HUES6 (cell line): Measurements from ENCODE around the gene CGB2.
A peak's percentile ranks its signal among the peaks of the same experiment; 100 is the strongest.
"Not testable (repeated sequence)": the region's sequence is repeated elsewhere in the genome, so short reads cannot be mapped to it uniquely, and the experiment has no call there.

Experiments
- H3K27ac ChIP-seq: 2 replicates; pipeline ENCODE4 v1.7.0; 2013; ENCODE audit warnings: low read depth, mild to moderate bottlenecking, low read length, inconsistent platforms
- H3K27me3 ChIP-seq: 2 replicates; pipeline ENCODE4 v1.6.1; 2013; ENCODE audit warnings: low read length; ENCODE audit not compliant: control insufficient read depth, insufficient read depth
- H3K36me3 ChIP-seq: 2 replicates; pipeline ENCODE4 v1.6.1; 2013; ENCODE audit warnings: low read length; ENCODE audit not compliant: control insufficient read depth, insufficient read depth
- H3K4me1 ChIP-seq: 2 replicates; pipeline ENCODE4 v1.6.1; 2013; ENCODE audit warnings: low read length; ENCODE audit not compliant: control insufficient read depth, insufficient read depth
- H3K4me3 ChIP-seq: 2 replicates; pipeline ENCODE4 v1.5.1; 2013; ENCODE audit warnings: low read depth, low read length
- H3K9ac ChIP-seq: one replicate; pipeline ENCODE4 v1.6.1; 2013; ENCODE audit warnings: mild to moderate bottlenecking, low read length
- H3K9me3 ChIP-seq: 2 replicates; pipeline ENCODE4 v1.6.1; 2013; ENCODE audit warnings: low read depth, low read length; ENCODE audit not compliant: control insufficient read depth, insufficient read depth

Gene CGB2

GRCh38 chr19:49039736-49040135 is 8.0 kb downstream of the CGB2 start:
- H3K9me3 ChIP-seq, H3K4me3 ChIP-seq, H3K9ac ChIP-seq, H3K27me3 ChIP-seq, H3K27ac ChIP-seq, H3K4me1 ChIP-seq, H3K36me3 ChIP-seq: not testable (repeated sequence)

GRCh38 chr19:49042177-49042576 is 10.5 kb downstream of the CGB2 start:
- Histone ChIP-seq H3K9me3 (no peaks in the 10 kb centered on the region), H3K27me3 (no peaks in the 10 kb centered on the region), H3K27ac (no peak overlapping the region), H3K36me3 (no peaks in the 10 kb centered on the region), H3K4me3 (no peak overlapping the region), H3K4me1 (peaks cover 2% of the 10 kb centered on the region; the same call in 1 of the 2 replicates), H3K9ac (no peak overlapping the region)

- not testable (repeated sequence) for H3K9me3 ChIP-seq, H3K27me3 ChIP-seq, H3K36me3 ChIP-seq, H3K27ac ChIP-seq, H3K4me3 ChIP-seq, H3K4me1 ChIP-seq, H3K9ac ChIP-seq
Measured at GRCh38 chr19:49042666-49043065, 11.0 kb downstream of the CGB2 start.

GRCh38 chr19:49043548-49043947 is 11.9 kb downstream of the CGB2 start, which contains the start of gene CGB5:
CGB5 (plus strand) TSS chr19:49043848; CDS start chr19:49044210, 362 bp downstream.
- H3K4me1 ChIP-seq, H3K36me3 ChIP-seq, H3K27me3 ChIP-seq, H3K27ac ChIP-seq, H3K9ac ChIP-seq, H3K9me3 ChIP-seq, H3K4me3 ChIP-seq: not testable (repeated sequence)

GRCh38 chr19:49049011-49049410 is 17.3 kb downstream of the CGB2 start, which contains the start of gene CGB8:
CGB8 (minus strand) TSS chr19:49049111; CDS start chr19:49048739, 372 bp downstream.
- H3K9me3 ChIP-seq, H3K27ac ChIP-seq, H3K27me3 ChIP-seq, H3K4me3 ChIP-seq, H3K4me1 ChIP-seq, H3K36me3 ChIP-seq, H3K9ac ChIP-seq: not testable (repeated sequence)

GRCh38 chr19:49049834-49050233 is 18.1 kb downstream of the CGB2 start:
- not testable (repeated sequence) for H3K4me1 ChIP-seq, H3K36me3 ChIP-seq, H3K27ac ChIP-seq

GRCh38 chr19:49050376-49051033 is 18.8 kb downstream of the CGB2 start:
- not testable (repeated sequence) for H3K9ac ChIP-seq, H3K4me3 ChIP-seq, H3K9me3 ChIP-seq, H3K36me3 ChIP-seq, H3K27ac ChIP-seq, H3K4me1 ChIP-seq
- H3K27me3 ChIP-seq: peaks cover 14% of the 10 kb centered on the region

More at GRCh38 chr19:49049834-49050233, 18.1 kb downstream of the CGB2 start:
- not testable (repeated sequence) for H3K9ac ChIP-seq, H3K27me3 ChIP-seq, H3K4me3 ChIP-seq, H3K9me3 ChIP-seq

GRCh38 chr19:49056101-49056901 is 24.6 kb downstream of the CGB2 start:
- Histone ChIP-seq H3K4me3 (peak overlapping the region; percentile 72), H3K9ac (peak overlapping the region; percentile 48), H3K27me3 (peaks cover 66% of the 10 kb centered on the region), H3K4me1 (peaks cover 13% of the 10 kb centered on the region; the same call in 1 of the 2 replicates), H3K27ac (no peak overlapping the region), H3K9me3 (no peaks in the 10 kb centered on the region), H3K36me3 (no peaks in the 10 kb centered on the region)

GRCh38 chr19:49056902-49057596 is 25.4 kb downstream of the CGB2 start:
- H3K9ac ChIP-seq, H3K36me3 ChIP-seq, H3K27ac ChIP-seq, H3K9me3 ChIP-seq: not testable (repeated sequence)
- H3K27me3 ChIP-seq: peaks cover 68% of the 10 kb centered on the region
- peak overlapping the region; percentile 72 for H3K4me3 ChIP-seq
- H3K4me1 ChIP-seq: peaks cover 13% of the 10 kb centered on the region; the same call in 1 of the 2 replicates

GRCh38 chr19:49057636-49058234 is 26.0 kb downstream of the CGB2 start, which contains the start of gene CGB7:
CGB7 (minus strand) TSS chr19:49057749; CDS start chr19:49055375, 2,374 bp downstream.
- H3K4me3 ChIP-seq: peak within 1 kb of the TSS; percentile 72
- H3K27ac ChIP-seq: no peak within 1 kb of the TSS
- peak within 1 kb of the TSS; percentile 48 for H3K9ac ChIP-seq
- H3K36me3 ChIP-seq: no peaks in the 10 kb centered on the region
- H3K27me3 ChIP-seq: peaks cover 68% of the 10 kb centered on the region
- no peaks in the 10 kb centered on the region for H3K9me3 ChIP-seq
- peaks cover 13% of the 10 kb centered on the region; the same call in 1 of the 2 replicates for H3K4me1 ChIP-seq
